Measurements from ENCODE around the gene GALK2. TPM values are rescaled to one million over a fixed set of nuclear protein-coding genes. Genes with fewer than 3 reads are reported as not detected.

Gene GALK2
- total and polyA plus RNA-seq, 2 of the 4 experiments (the other 2 are of a cell fraction): 27.0 to 63.6 TPM

DNA sequence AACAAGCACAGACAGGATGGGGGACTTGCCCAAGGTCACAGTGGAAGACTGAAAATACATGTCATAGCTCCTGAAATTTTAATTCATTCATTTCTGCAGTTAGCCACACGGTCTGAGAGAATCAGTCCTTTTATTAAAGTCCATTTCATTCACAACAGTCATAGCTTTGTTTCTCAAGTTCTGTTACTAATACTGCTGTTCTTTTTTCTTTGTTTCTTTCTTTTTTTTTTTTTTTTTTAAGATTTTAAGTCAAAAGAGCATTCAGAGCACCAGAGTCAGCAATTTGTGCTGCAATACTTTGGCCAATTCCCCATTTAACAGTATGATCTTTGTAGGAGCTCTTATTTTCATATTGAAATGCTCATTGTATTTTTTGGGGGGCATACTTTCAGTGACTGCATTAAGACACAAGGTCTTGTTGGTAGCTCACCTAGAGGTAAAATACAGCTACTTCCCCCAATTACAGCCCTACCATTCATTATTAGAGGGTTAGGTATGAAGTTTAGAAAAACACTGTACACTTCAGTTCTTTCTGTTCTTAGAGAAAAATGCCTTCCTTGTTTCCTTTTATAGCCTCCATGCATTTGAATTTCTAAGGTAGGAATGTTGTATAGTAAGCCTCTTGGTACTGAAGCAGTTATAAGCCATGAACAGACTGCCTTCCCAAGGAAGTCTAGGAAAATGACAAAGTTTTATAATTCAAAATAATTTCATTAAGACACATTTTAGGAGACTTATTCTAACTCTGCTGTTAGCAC lies 9.6 kb downstream of the GALK2 start:
- no CpG with 5 or more reads among the region's 1 CpG for WGBS, 2 experiments (ENCODE audit: extremely low coverage in 2 of 2, insufficient read length in 1 of 2)
- no peaks in the 10 kb centered on the region; the same call in 1 of the 2 replicates for H4K20me1 ChIP-seq (ENCODE audit: insufficient read depth, low read length)
- H3K4me1 ChIP-seq (ENCODE audit: control insufficient read depth, insufficient read depth, low read length): no peaks in the 10 kb centered on the region
- H3K79me1 ChIP-seq (ENCODE audit: low read depth in 1 of 2, low read length in 2 of 2): peaks cover 19 to 30% of the 10 kb centered on the region in 2 experiments
- H2AK9ac ChIP-seq (replicated peaks; ENCODE audit: low read depth, low read length, poor library complexity): no peak overlapping the region
- intact Hi-C loops (cut with micrococcal nuclease): no loop called here
- H3K4me3 ChIP-seq (ENCODE audit: insufficient read depth, low read depth, low read length): no peak overlapping the region
- ChIA-PET CTCF (no interaction called here), POLR2A (ENCODE audit: unreplicated experiment) (interaction anchor here (0.6 to 0.7 kb wide), 2 partner anchors 20 to 64 kb away, joined by 12 to 14 read pairs; no protein-coding TSS in a partner anchor)
- DNase-seq: no peak
- H2BK15ac ChIP-seq (ENCODE audit: low read depth, low read length): no peak overlapping the region
- TF ChIP-seq RAD21 (IDR thresholded peaks at IDR 0.05; ENCODE audit: low read length) (no peak), CHD1 (IDR thresholded peaks at IDR 0.05; ENCODE audit: low read depth, low read length) (no peak), NFE2L2 (IDR thresholded peaks at IDR 0.05; ENCODE audit: low read depth, low read length) (no peak)
- no peak for ATAC-seq (ENCODE audit: low read depth)
- no peaks in the 10 kb centered on the region for H3K9me3 ChIP-seq (ENCODE audit: control insufficient read depth, insufficient read depth, low read length)
- 0 out of 2 replicates have a peak, but pooled peaks cover 1% of the 10 kb centered on the region for H3K36me3 ChIP-seq (ENCODE audit: control insufficient read depth, insufficient read depth, low read length)
- no peak overlapping the region for H3K27ac ChIP-seq (ENCODE audit: insufficient read depth, low read length)
- H3K14ac ChIP-seq (replicated peaks; ENCODE audit: low read depth, low read length): no peak overlapping the region
- H3K9me1 ChIP-seq (ENCODE audit: insufficient read depth, low read length): 0 out of 2 replicates have a peak, but pooled peaks cover 3% of the 10 kb centered on the region
- no peak overlapping the region for H4K8ac ChIP-seq (ENCODE audit: low read depth in 2 of 2, low read length in 2 of 2)
- no peak overlapping the region for H2AK5ac ChIP-seq (ENCODE audit: low read depth, low read length)
- dilution Hi-C loops (cut with HindIII; ENCODE audit: low sequenced_read_pairs, unreplicated experiment): no loop called here
- H3K27me3 ChIP-seq (ENCODE audit: control insufficient read depth, insufficient read depth, low read length): no peaks in the 10 kb centered on the region
- H3K9ac ChIP-seq (ENCODE audit: low read depth, low read length): no peak overlapping the region
- H3K23ac ChIP-seq (ENCODE audit: low read depth, low read length): no peak overlapping the region
- no peak overlapping the region for H3K4ac ChIP-seq (ENCODE audit: low read depth, low read length)
- H3K56ac ChIP-seq (ENCODE audit: extremely low read depth, insufficient read depth, low read length): no peak overlapping the region; the same call in 1 of the 2 replicates
- no peak overlapping the region for H2AFZ ChIP-seq (replicated peaks; ENCODE audit: low read length, poor library complexity)
- no peak overlapping the region for H2BK20ac ChIP-seq (ENCODE audit: low read depth, low read length)
- no peak overlapping the region for H3K4me2 ChIP-seq (ENCODE audit: low read depth, low read length)
- H2BK5ac ChIP-seq (ENCODE audit: low read depth, low read length, poor library complexity, severe bottlenecking): no peak overlapping the region
- no peak overlapping the region for H2BK120ac ChIP-seq (ENCODE audit: low read depth, low read length)
- in situ Hi-C loops (cut with MboI; ENCODE audit: low sequenced_read_pairs): no loop called here
- H4K5ac ChIP-seq (ENCODE audit: low read depth, low read length): no peak overlapping the region
- no TSS peak for BruUV-seq (replicated peaks)
- H4K91ac ChIP-seq (ENCODE audit: insufficient read depth, low read depth, low read length): no peak overlapping the region
- no peak overlapping the region for H3K18ac ChIP-seq (ENCODE audit: low read depth, low read length)
